GM12892 (cell line): ENCODE measurements around the gene MFAP1.
"Not testable (repeated sequence)": the region's sequence is repeated elsewhere in the genome, so short reads cannot be mapped to it uniquely, and the experiment has no call there.

Source experiments
- POLR2AphosphoS5 ChIP-seq: IDR thresholded peaks from 2 replicates; pipeline ENCODE4 v1.6.1; 2011; ENCODE audit warnings: low read depth, low read length, control low read depth
- TAF1 ChIP-seq: IDR thresholded peaks from 2 replicates; pipeline ENCODE4 v1.6.1; 2011; ENCODE audit warnings: low read depth, mild to moderate bottlenecking, control low read depth, low read length, borderline replicate concordance

DNA sequence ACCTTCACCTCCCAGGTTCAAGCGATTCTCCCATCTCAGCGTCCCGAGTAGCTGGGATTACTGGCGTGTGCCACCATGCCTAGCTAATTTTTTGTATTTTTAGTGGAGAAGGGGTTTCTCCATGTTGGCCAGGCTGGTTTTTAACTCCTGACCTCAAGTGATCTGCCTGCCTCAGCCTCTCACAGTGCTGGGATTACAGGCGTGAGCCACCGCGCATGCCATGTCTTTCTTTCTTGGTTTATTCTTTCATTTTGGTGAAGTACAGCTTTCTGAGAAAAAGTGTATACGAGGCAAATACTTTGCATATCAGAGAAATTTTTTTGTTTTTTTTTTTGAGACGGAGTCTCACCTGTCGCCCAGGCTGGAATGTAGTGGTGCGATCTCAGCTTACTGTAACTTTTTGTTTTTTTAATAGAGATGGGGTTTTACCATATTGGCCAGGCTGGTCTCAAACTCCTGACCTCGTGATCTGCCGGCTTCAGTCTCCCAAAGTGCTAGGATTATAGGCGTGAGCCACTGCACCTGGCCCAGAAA lies 7.1 kb upstream of the MFAP1 start:
- TF ChIP-seq POLR2AphosphoS5, TAF1: not testable (repeated sequence)
